SIG-M5 treated with dmso at 0.1 percent for 504 hours (cell line): ENCODE data around the gene LRRC7.

Source experiments
- DNase-seq: peaks from one replicate; lab custom pipeline; 2025; ENCODE audit not compliant: unreplicated experiment; lab: John Stamatoyannopoulos, UW

The LRRC7 gene

DNA sequence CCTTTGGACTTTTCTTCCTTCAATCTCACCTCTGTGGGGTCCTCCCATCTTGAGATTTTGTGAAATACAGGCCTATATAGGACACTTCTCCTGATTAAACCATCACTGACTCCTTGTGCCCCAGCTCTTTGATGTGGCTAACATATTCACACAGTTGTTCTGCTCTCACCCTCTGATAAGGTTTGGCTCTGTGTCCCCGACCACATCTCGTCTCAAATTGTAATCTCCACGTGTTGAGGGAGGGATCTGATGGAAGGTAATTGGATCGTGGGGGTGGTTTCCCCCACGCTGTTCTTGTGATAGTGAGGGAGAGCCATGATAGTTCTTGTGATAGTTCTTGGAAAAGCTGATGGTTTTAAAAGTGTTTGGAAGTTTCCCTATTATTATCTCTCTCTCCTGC, 19.7 kb downstream of the LRRC7 start:
- DNase-seq = no peak

DNA sequence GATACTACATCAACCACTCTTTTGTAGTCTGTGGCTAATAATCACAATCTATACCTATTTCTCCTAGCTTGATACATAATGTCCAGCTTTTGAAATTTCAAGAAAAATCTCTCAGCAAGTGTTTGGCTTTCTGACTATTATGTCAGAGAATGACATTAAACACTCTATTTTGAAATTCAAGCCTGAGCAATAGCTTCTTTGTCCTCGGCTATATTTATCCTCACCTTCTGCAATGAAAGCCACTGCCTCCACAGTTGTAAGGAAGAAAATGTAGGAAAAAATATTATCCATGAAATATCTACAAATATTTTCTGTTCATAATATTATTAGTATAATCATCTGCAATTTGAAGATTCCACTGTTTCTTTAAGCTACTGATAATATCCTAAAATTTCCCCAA, 22.1 kb downstream of the LRRC7 start:
- no peak for DNase-seq

DNA sequence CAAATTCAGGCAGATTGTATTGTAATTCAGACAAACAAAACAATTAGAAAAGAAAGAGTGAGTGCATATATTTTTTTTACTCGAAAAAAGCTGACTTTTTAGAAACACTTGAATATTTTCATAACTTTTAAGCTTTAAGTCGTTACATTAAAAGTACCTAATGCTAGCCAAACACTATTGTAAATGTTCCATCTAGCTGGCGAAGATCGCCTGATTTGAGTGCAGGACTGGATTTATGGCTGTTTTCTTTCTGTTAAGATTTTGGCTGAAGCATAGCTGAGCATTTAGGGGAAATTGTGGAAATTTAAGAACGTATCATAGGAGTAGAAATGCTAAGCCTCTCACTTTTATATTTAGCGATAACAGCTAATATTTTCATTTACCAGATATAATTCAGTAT, 24.6 kb downstream of the LRRC7 start:
- no peak for DNase-seq

DNA sequence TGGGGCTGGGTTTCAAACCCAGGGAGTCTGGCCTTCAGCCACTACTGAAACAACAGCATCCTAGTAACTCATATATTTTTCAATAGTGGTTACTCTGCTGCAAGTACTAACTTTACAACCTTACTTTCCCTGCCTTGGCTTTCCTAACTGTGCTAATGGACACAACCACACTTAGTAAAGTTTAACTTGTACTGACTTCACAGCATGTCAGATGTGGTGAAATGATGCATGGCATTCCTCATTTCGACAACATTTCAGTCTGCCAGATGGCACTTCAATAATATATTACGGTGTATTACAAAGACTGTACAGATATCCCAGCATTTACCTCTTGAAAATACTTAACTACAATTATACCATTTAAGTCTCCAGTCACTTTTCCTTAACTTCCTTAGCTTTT, 27.8 kb downstream of the LRRC7 start:
- no peak for DNase-seq

DNA sequence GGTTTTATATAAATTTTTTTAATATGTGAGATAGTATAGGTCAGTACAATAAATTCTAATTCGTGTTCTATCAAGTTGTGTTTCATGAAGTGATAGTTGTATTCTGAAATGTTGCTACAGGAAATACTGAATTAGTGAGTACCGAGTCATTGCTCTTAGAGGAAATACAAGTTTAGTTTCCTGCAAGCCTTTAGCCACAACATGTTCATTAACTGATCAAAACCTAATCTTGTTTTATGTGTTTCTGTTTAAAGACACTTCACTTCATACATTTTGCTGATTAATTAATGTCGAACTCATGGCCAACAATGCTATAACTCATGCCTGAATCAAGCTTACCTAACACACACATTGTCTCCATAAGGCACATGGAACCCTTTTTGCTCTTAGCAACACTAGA, 43.6 kb downstream of the LRRC7 start:
- no peak for DNase-seq

DNA sequence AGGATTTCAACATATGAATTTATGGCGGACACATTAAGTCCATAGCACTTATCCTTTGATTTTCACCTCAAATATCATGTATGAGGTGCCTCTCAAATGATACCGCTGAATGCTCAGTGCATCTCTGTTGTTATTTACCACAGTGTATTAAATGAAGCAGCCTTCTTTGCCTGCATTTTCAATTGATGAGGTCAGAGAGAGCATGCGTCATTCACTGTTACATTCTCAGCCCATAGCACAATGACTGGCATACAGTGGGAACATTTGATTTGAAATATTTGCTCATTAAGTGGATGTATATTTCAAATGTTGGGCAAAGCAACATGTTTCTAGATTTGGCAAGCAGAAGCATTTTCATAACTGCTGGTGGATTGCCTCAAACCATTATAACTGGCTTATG, 45.7 kb downstream of the LRRC7 start:
- no peak for DNase-seq

DNA sequence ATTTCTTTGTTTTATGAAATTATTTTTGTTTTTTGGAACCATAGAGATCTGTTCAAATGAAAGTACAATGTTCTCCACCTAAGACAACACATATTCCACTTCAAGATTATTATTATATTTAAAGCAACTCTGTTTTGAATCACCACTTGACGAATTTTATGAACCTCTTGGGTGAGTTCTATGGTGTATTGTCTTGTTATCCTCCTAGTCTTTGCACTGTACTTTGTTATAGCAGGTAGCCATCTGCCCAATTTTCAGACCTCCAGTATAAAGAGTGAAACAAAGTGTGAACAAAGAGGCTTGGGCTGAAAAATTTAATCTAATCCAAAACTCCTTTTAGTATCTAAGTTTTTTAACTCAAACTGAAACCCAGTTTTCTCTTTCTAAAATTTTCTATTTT, 71.0 kb downstream of the LRRC7 start:
- no peak for DNase-seq

DNA sequence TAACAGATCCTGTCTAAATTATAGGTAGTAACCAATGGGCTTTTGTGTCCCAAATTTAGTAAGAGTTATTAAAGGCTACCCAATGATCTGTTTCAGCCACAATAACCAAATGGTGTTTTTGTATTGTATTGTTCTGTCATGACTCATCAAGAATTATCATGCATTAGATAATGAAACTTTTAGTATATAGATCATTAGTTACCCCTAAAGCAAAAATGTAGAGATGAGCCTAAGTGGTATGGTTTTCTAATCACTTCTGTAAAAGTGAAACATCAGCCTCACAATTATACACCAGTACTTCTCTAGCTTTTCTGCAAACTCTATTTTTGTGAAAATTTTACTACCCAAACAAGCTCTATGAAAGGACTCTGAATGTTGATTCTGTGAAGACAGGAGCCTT, 71.4 kb downstream of the LRRC7 start:
- DNase-seq = no peak

DNA sequence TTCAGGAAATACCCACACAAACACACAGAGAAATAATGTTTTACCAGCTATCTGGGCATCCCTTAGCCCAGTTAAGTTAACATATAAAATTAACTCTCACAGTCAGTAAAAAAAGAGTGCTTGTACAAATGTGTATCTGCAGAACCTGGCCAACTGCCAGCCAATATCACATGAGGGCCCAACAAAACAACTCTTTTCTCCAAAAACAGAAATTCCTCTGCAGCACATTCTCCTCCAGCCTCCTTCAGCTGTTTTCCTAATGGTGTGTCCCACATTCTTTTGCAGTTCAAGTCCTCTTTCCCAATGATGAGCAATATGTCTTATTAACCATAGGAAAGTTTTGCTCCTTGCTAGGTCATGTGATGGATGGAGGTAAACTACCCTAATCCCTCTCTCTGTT, 75.5 kb downstream of the LRRC7 start:
- no peak for DNase-seq

DNA sequence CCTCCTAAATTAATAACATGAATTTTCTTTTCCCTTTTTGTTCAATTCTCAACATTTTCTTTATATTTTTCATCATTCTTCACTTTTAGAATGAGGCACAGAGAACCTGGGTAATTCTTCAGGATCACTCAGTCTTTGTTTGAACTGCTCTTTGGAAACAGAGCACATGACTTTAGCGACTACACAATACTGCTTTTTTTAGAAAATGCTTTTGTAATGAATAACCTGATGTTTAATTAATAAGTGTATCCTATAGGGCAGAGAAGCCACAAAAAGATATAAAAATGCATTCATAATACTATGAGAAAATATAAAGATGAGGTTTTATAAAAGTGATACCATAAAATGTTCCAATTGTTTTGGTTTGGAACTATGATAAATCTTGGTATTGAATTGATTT, 77.8 kb downstream of the LRRC7 start:
- DNase-seq = no peak

DNA sequence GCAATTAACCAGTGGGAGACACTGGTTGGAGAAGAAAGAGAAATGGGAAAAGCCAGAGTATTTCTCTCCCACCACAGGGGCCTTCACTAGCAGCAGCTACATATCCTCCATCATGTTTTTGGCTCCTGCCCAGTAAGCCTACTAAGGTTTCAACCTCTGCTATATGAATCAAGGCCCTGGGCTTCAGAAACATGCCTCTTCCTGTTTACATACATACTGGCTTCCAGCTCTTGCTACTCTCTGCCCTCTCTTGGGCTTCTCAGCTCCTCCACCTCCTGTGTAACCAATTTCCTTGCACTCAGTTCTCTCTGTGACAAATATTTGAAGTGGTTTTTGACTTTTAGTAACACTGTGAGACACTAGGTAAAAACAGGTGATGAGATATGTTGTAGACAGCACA, 80.8 kb downstream of the LRRC7 start:
- DNase-seq = no peak

DNA sequence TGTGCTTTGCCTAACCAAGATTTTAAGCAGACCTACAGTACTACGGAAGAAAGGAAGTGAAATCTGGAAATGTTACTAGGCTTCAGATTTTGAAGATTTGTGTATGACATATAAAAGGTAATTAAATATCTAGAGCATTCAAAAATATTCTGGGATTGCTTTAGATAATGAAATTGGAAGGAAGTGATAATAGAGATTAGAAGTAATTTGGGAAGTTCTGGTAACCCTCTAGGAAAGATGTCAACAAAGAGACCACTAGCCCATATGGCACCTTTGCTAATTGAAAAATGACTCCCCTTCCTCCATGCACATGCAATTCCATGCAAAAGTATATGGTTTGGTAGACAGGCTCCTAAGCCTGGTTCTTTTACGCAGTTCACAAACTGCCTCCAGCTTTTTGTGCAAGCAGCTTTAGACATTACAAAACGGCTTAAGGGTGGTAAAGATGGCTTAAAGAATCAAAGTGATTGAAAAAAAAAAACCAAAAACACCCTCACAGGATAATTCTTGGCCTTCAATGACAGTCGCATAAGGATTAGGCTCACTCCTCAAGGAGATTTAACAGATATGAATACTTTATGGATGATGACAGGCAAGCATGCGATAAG, 81.8 kb downstream of the LRRC7 start:
- DNase-seq = no peak

DNA sequence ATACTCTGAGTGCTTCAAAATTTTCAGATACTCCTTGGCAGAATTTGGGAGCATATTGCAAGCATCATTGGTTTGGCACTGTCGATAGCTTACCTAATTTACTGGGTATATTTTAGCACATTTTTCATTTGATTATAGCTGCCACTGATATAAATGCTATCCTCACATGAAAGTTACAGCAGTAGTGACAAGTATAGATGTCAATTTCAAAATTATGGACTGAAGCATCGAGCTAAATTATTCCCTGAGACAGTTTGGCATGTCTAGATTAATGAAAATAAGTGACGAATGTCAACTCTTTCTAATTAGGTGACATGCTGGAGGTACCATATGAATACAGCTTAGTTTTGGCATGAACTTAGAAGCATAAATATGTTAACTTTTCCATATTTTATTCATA, 83.1 kb downstream of the LRRC7 start:
- no peak for DNase-seq

DNA sequence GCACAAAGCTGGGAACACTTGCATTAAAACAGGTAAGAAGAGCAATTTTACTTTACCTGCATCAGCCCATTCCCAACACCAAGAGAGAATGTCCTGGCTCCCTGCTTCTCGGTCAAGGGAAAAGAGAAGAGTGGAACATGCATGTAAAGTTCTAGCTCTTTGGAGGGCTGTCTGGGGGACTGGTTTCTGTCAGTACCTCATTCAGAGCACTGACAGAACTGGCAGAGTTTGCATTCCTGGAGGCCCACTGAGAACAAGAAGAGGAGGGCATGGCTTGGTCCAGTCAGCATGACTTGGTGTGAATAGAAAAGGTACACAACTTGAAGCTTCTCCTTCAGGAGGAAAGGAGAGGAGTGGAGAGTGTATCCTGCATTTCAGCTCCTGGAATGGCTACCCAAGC, 83.9 kb downstream of the LRRC7 start:
- no peak for DNase-seq

DNA sequence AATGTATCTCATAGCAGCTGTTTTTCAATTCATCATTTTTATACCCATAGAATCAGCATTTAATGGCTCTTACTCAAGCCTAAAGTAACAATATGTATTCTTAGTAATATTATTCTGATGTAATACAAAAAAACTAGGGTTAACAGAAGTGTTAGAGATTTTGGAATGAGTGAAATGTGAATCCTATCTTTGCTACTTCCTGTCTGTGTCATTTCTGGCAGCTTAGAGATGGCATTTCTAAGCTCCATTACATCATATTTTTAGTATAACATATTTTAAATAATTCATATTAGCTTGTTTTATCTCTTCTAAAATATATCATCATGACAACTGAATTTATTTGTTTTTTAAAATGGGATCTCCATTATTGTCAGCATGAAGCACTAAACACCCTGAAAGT, 90.2 kb downstream of the LRRC7 start:
- no peak for DNase-seq

DNA sequence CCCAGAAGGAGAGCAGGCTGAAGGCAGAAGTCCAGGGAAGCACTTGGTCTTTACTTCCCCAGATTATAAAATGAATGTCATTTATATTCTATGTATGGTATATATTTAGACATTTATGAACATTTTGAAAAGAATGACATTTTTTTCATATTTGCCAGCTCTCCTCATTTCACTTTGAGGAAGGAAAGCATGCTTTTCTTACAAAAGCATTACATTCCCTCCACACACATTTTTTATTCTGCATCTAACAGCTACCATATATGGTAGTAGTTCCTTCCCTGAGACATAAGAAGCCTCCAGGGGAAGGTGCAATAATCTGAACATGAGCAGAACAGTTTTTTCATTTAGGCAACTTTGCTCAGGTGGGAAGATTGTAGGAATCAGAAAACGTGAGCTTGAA, 94.0 kb downstream of the LRRC7 start:
- no peak for DNase-seq

DNA sequence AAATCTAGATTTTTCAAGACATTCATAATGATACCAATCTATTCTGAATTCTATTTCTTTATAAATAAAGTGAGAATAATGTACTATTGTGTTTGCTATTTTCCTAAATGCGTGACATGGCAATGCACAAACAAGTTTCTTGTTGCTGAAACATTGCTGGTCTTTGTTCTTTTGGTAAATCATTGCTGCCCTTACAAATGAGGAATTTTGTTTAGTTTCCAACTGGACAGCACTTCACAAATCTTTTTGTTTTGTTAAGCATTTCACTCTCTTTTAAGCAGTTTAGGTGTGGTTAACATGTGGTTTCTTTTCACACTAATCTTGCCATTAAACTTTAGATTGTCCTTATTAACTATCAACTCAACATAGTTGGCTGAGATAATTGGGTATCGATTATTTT, 94.6 kb downstream of the LRRC7 start:
- DNase-seq = no peak

DNA sequence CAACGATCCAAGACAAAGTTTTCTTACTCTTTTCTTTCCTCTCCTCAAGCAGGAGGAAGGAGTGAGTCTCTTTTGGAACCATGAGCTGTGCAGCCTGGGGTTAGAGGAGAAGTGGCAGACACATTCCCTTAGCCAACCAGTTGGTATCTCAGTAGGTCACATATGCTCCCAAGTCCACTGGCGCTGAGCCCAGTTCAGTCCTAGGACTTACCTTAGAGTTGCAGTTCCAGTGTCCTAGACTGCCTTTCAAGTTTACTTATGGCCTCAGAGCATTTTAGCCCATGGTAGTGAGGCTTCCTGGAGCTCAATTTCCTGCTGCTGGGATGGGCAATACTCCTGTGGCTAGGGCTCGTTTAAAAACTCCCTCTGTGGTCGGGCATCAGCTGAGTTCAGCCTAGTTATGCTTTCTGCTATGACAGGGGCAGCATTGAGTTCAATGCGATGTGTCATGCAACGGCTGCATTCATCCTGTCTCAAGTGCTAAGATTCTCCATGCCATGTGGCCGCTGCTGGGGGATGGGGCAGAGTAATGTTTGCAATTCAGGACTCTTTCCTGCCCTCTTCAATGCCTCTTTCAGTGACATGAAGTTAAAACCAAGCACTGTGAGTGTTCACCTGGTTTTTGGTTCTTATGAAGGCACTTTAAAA, 103.8 kb downstream of the LRRC7 start:
- no peak for DNase-seq

DNA sequence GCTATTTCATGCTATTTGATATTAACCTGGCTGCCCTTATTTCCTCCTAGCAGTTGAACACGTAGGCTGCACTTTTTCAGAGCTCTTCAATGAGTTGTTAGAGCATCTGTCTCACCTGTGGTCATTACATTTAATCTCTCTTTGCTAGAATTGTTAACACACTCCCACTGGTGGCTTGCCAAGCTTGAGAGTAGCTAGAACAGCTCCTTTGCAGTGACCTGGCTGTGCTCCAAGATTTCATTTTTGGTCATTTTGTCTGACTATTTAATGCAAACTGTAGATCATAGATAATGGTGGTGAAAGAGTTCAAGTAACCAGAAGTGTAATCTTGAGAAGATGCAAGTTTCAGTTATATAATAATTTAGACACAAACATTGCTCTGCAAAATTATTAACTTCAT, 105.6 kb downstream of the LRRC7 start:
- DNase-seq = no peak

DNA sequence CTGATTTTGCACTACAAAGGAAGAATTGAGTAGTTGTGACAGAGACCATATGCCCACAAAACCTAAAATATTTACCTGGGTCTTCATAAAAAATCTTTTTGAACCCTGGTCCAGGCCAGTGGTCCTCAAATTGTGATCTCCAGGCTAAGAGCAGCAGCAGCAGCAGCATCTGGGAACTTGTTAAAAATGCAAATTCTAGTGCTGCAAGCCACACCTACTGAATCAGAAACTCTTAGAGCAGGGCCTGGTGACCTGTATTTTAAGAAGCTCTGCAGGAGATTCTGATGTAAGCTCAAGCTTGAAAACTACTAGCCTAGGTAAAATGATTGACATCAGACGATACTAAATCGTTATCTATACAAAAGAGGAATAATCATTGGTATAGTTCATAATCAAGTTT, 112.2 kb downstream of the LRRC7 start:
- no peak for DNase-seq

DNA sequence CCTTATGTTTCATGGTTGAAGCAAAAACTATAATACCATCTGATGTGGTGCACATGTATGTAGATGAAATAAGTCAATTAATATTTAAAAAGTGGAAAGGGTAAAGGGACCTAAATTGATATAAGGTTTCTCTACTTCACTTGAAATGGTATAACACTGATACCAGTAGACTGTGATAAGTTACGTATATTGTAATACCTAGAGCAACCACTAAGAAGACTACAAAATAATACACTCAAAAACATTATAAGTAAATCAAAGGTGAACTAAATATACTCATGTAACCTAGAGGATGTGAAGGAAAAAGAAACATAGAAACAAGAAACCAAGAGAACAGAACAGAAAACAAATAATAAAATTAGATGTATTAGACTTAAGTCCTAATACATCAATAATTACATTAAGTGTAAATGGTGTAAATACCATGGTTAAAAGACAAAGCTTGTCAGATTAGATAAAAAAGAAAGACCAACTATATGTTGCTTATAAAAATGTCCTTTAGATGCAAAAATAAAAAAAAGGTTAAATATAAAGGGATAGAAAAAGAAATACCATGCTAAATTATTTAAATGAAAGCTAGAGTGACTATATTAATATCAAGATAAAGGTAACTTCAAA, 118.8 kb downstream of the LRRC7 start:
- no peak for DNase-seq

DNA sequence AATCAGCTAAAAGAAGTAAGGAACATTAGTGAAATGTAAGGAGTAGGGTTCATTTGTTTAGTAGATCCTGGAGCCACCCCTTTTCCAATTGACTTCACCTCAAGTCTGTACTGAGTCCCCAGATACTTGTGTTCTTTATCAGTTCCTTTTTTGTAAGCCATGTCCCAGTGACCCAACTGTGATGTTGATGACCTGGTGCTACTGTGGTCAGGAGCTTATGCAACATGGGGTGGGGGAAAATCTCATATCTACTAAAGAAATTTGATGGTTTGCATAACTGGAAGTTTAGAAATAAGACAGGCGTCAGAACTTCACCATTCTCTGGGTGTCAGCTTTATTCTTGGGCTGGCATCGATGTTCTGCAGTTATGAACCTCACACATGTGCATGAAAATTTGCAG, 120.5 kb downstream of the LRRC7 start:
- no peak for DNase-seq

DNA sequence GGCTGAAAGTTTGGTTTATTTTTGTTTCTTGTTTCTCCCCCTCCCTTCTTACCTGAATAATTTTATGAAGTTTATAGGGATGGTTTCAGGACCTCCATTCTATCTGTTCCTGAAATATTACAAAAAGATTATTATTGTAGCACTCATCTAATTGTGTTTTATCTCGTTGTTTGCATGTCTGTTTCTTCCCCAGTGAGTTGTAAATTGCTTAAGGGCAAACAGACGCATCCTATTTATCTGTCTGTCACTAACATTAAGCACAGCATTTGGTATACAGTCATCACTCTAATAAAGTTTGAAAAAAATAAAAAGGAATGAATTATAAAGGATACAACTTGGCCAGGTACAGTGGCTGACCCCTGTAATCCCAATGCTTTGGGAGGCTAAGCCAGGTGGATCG, 123.5 kb downstream of the LRRC7 start:
- no peak for DNase-seq
